LNCAP (cell line): ENCODE measurements around the gene TADA3.

ENCODE experiments used
- TF ChIP-seq, protein P1 (sequence below): fragments of 450-650 bp; IDR thresholded peaks from 2 replicates; pipeline ENCODE4 v1.5.1; 2017; ENCODE audit warnings: mild to moderate bottlenecking

TADA3 gene

GRCh38 chr3:9797196-9797945, 5.1 kb upstream of the TADA3 start:
- TF ChIP-seq, protein P1, sequence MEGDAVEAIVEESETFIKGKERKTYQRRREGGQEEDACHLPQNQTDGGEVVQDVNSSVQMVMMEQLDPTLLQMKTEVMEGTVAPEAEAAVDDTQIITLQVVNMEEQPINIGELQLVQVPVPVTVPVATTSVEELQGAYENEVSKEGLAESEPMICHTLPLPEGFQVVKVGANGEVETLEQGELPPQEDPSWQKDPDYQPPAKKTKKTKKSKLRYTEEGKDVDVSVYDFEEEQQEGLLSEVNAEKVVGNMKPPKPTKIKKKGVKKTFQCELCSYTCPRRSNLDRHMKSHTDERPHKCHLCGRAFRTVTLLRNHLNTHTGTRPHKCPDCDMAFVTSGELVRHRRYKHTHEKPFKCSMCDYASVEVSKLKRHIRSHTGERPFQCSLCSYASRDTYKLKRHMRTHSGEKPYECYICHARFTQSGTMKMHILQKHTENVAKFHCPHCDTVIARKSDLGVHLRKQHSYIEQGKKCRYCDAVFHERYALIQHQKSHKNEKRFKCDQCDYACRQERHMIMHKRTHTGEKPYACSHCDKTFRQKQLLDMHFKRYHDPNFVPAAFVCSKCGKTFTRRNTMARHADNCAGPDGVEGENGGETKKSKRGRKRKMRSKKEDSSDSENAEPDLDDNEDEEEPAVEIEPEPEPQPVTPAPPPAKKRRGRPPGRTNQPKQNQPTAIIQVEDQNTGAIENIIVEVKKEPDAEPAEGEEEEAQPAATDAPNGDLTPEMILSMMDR = no peak

DNA sequence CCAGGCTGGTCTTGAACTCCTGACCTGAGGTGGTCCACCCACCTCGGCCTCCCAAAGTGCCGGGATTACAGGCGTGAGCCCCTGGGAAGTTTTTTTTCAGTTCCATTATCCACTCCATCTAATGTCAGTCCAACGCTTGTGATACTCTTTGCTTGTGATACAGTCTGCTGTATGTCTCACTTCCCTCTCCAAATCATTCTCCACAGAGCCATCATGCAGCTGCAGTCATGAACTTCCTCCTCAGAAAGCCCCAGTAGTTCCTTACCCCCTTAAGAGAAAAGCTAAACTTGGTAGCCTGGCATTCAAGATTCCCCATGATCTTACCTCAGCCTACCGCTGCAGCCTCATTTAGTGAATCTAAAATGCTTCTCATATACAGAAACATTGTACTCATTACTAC, 2.9 kb upstream of the TADA3 start:
- TF ChIP-seq, protein P1 = no peak

DNA sequence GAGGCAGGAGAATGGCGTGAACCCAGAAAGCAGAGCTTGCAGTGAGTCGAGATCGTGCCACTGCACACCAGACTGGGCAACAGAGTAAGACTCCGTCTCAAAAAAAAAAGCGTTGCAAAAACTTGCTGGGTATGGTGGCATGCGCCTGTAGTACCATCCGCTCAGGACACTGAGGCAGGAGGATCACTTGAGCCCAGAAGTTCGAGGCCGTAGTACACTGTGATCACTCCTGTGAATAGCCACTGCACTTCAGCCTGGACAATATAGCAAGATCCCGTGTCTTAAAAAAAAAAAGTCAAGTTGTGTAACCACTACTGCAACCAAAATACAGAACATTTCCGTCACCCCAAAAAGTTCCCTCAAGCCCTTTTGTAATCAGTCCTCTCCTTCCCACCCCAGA, 2.1 kb upstream of the TADA3 start:
- TF ChIP-seq, protein P1 = no peak

- TF ChIP-seq, protein P1 = no peak
Measured at GRCh38 chr3:9793161-9793781, 998 bp upstream of the TADA3 start.

DNA sequence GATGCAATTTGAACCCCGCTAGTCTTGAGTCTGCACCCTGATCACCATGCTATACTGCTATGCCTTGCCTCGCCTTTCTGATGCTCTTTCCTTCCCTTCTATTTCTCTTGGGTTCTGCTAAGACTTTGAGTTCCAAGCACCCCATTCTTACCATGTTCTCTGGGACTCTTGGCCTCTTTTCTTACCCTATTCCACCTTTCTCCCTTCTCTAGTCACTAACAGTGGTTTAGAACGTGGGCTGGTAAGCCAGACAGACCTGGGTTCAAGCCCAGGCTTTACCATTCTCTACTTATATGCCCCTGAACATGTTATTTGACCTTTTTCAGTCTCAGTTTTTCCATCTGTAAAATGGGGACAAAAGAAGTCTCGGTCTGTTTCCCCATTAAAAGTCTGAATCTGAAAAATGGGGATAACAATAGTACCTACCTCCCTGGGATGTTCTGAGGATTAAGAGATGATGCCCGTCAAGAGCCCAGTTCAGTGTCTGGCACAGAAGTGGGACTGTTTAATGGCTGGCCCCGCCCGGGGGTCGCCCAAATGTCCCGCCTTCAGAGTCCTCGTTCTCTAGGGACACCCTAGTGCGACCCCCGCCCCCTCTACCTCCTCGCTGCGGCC, 376 bp downstream of the TADA3 start:
- TF ChIP-seq, protein P1 = no peak

DNA sequence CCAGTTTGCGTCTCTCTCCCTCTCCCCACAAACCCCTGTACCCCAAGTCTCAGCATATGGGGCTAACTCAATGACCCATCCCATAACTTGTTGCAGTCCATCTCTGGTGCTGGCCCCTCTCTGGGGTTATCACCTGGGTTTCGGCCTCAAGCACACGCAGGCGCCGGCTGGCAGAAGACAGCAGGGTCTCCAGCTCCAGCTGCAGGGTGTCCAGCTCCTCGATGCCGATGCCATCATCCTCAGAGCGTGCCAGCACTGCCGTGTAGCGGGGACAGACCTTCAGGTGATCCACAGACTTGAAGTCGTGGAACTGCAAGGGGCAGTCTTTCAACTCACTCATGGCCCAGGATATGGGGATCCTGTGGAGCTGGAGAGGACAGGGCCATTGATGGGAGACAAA, 1.1 kb downstream of the TADA3 start:
- TF ChIP-seq, protein P1 = no peak

- TF ChIP-seq, protein P1 = no peak
Measured at GRCh38 chr3:9787714-9788113, 4.6 kb downstream of the TADA3 start.
